ENCODE data around the gene RB1. TPM values are rescaled to one million over a fixed set of nuclear protein-coding genes. Genes with fewer than 3 reads are reported as not detected.
A peak's percentile ranks its signal among the peaks of the same experiment; 100 is the strongest.

RB1 gene
- total RNA-seq, 1 donor from 2014 or later: 36.2 TPM

DNA sequence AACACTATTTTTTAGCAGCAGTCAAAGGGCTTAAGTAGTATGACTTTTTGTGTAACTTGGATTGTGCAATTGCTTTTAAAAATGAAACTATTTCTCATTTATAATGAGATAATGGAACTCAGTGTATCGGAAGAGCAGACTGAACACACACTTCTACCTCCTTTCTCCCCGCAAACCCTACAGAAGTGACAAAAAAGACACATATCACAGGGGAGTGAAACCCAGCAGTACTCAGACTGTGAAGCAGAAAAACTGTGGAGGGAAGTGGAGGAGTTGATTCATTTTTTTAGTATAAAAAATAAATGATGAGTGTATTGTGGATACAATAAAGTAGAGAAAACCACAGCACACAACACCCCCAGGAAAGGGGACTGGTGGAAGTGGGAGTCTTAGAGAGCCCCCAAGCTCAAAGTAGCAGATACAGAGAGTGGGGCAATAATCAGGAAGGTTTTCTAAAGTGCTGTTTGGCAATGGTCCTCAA lies 99.6 kb downstream of the RB1 start:
- TF ChIP-seq, protein P1, sequence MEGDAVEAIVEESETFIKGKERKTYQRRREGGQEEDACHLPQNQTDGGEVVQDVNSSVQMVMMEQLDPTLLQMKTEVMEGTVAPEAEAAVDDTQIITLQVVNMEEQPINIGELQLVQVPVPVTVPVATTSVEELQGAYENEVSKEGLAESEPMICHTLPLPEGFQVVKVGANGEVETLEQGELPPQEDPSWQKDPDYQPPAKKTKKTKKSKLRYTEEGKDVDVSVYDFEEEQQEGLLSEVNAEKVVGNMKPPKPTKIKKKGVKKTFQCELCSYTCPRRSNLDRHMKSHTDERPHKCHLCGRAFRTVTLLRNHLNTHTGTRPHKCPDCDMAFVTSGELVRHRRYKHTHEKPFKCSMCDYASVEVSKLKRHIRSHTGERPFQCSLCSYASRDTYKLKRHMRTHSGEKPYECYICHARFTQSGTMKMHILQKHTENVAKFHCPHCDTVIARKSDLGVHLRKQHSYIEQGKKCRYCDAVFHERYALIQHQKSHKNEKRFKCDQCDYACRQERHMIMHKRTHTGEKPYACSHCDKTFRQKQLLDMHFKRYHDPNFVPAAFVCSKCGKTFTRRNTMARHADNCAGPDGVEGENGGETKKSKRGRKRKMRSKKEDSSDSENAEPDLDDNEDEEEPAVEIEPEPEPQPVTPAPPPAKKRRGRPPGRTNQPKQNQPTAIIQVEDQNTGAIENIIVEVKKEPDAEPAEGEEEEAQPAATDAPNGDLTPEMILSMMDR (IDR thresholded peaks at IDR 0.05; ENCODE audit: unreplicated experiment): no peak
- Mint-ChIP-seq H3K27ac (ENCODE audit: unreplicated experiment) (no peak overlapping the region), H3K4me3 (ENCODE audit: unreplicated experiment) (no peak overlapping the region), H3K9me3 (ENCODE audit: unreplicated experiment) (no peaks in the 10 kb centered on the region), H3K27me3 (ENCODE audit: unreplicated experiment) (peaks cover 2% of the 10 kb centered on the region), H3K4me1 (ENCODE audit: unreplicated experiment) (peaks cover 25% of the 10 kb centered on the region), H3K36me3 (ENCODE audit: low read depth, unreplicated experiment) (no peaks in the 10 kb centered on the region)
- no peak for DNase-seq (ENCODE audit: low spot score)

DNA sequence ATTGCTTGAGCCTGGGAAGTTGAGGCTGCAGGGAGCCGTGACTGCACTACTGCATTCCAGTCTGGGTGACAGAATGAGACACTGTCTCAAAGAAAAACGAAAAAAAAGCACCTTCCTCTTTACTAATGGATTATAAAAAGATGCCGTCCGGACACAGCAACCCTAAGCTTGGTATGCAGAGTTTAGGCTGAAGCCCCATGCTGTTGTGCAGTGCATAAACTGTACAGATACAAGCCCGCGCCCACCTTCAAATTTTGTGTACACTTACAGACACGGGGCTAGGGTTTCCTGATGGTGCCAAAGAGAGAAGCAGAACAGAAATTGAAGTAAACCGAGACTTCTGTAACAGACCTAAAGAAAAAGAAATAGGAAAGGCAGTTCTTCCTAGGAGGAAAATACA lies 100.4 kb downstream of the RB1 start:
- Mint-ChIP-seq H3K9me3 (ENCODE audit: unreplicated experiment) (no peaks in the 10 kb centered on the region), H3K36me3 (ENCODE audit: low read depth, unreplicated experiment) (peaks cover 4% of the 10 kb centered on the region), H3K4me1 (ENCODE audit: unreplicated experiment) (peaks cover 29% of the 10 kb centered on the region), H3K4me3 (ENCODE audit: unreplicated experiment) (peak overlapping the region; percentile 58), H3K27me3 (ENCODE audit: unreplicated experiment) (peaks cover 2% of the 10 kb centered on the region), H3K27ac (ENCODE audit: unreplicated experiment) (no peak overlapping the region)
- no peak for DNase-seq (ENCODE audit: low spot score)
- TF ChIP-seq, protein P1 (IDR thresholded peaks at IDR 0.05; ENCODE audit: unreplicated experiment): no peak

DNA sequence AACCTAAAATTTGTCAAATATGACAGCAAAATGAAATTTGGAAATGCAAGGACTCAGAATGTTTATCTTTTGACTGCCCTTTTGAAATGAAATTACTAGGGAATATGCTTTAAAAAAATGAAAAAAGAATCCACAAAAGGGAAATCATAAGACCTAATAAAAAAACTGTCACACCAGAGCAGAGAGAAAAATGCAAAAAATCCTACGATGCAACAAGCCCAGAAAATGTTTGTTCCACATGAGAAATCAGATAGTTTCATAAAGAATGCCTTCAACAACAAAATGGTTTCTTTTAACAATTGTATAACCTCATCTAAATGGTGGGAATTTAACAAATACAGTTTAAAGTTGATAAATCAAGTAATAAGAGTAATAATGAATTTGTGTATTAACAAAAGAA lies 101.4 kb downstream of the RB1 start:
- no peak for DNase-seq (ENCODE audit: low spot score)
- Mint-ChIP-seq H3K4me1 (ENCODE audit: unreplicated experiment) (peaks cover 30% of the 10 kb centered on the region), H3K9me3 (ENCODE audit: unreplicated experiment) (no peaks in the 10 kb centered on the region), H3K27me3 (ENCODE audit: unreplicated experiment) (peaks cover 2% of the 10 kb centered on the region), H3K4me3 (ENCODE audit: unreplicated experiment) (no peak overlapping the region), H3K36me3 (ENCODE audit: low read depth, unreplicated experiment) (peaks cover 10% of the 10 kb centered on the region), H3K27ac (ENCODE audit: unreplicated experiment) (no peak overlapping the region)
- TF ChIP-seq, protein P1 (IDR thresholded peaks at IDR 0.05; ENCODE audit: unreplicated experiment): no peak

DNA sequence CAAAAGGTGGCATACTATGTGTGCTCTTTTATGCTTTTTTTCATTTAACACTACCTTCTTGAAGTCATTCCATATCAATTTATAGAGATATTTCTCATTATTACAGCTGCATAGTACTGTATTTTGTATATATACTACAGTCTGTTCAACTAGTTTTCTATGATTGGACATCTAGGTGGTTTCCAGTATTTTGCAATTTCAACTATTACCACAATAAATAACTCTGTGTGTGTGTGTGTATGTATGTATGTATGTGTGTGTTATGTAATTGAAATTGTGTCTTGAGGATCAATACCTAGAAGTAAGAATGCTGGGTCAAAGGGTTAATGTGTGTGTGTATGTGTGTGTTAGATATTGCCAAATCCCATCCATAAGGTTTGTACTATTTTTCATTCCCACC lies 102.3 kb downstream of the RB1 start:
- Mint-ChIP-seq H3K36me3 (ENCODE audit: low read depth, unreplicated experiment) (peaks cover 18% of the 10 kb centered on the region), H3K27me3 (ENCODE audit: unreplicated experiment) (peaks cover 2% of the 10 kb centered on the region), H3K9me3 (ENCODE audit: unreplicated experiment) (no peaks in the 10 kb centered on the region), H3K27ac (ENCODE audit: unreplicated experiment) (no peak overlapping the region), H3K4me1 (ENCODE audit: unreplicated experiment) (peaks cover 26% of the 10 kb centered on the region), H3K4me3 (ENCODE audit: unreplicated experiment) (no peak overlapping the region)
- TF ChIP-seq, protein P1 (IDR thresholded peaks at IDR 0.05; ENCODE audit: unreplicated experiment): no peak
- DNase-seq (ENCODE audit: low spot score): no peak

DNA sequence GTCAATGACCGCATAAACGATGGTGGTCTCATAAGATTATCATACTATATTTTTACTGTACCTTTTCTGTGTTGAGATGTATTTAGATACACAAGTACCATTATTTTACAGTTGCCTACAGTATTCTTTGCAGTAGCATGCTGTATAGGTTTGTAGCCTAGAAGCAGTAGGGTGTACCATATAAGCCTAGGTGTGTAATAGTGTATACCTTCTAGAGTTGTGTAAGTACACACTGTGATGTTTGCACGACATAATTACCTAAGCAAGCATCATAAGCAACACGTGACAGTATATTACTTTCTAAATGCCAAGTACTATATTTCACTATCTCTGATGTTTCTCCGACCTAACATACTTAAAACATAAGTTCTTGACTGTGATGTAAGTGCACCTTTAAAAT lies 106.6 kb downstream of the RB1 start:
- peaks cover 2% of the 10 kb centered on the region for H3K27me3 Mint-ChIP-seq (ENCODE audit: unreplicated experiment)
- peak overlapping the region; percentile 100 for H3K4me3 Mint-ChIP-seq (ENCODE audit: unreplicated experiment)
- H3K36me3 Mint-ChIP-seq (ENCODE audit: low read depth, unreplicated experiment): peaks cover 23% of the 10 kb centered on the region
- H3K4me1 Mint-ChIP-seq (ENCODE audit: unreplicated experiment): peaks cover 25% of the 10 kb centered on the region
- H3K27ac Mint-ChIP-seq (ENCODE audit: unreplicated experiment): peak overlapping the region; percentile 93
- no peak for DNase-seq (ENCODE audit: low spot score)
- H3K9me3 Mint-ChIP-seq (ENCODE audit: unreplicated experiment): no peaks in the 10 kb centered on the region
- TF ChIP-seq, protein P1 (IDR thresholded peaks at IDR 0.05; ENCODE audit: unreplicated experiment): no peak

All from endothelial cell (in vitro differentiated cells).